CD14-positive monocyte (primary cell): Measurements from ENCODE around the gene GRB7. TPM values are rescaled to one million over a fixed set of nuclear protein-coding genes. Genes with fewer than 3 reads are reported as not detected.

ENCODE experiments used
- DNase-seq, 3 donors: peaks; one replicate each; pipeline ENCODE4 v3.0.0-alpha.2; 2011 to 2022
- H2AFZ ChIP-seq: 2 replicates; pipeline ENCODE4 v1.6.0; 2012; ENCODE audit warnings: mild to moderate bottlenecking, low read depth, low read length, inconsistent platforms; ENCODE audit not compliant: insufficient read depth, poor library complexity, severe bottlenecking
- H3K27ac ChIP-seq, 2 donors: 1 replicate in 1 of 2; 2 replicates in 1 of 2; pipeline ENCODE4 v1.5.1; 2012 to 2013; ENCODE audit warnings: low read length in 2 of 2, control low read depth in 1 of 2, inconsistent platforms in 1 of 2, low read depth in 1 of 2, mild to moderate bottlenecking in 1 of 2
- H3K27me3 ChIP-seq, 2 donors: one replicate each; pipeline versions ENCODE4 v1.6.0 to v1.6.1; 2011 to 2013; ENCODE audit warnings: low read length in 2 of 2; ENCODE audit not compliant: control insufficient read depth in 2 of 2, insufficient read depth in 2 of 2
- H3K36me3 ChIP-seq, 2 donors: replicated peaks in 1 of 2; 1 replicate in 1 of 2; 2 replicates in 1 of 2; pipeline versions ENCODE4 v1.5.1 to v1.6.1; 2012 to 2013; ENCODE audit warnings: low read length in 2 of 2, control low read depth in 1 of 2, inconsistent platforms in 1 of 2, mild to moderate bottlenecking in 1 of 2; ENCODE audit not compliant: insufficient read depth in 2 of 2, control insufficient read depth in 1 of 2
- H3K4me1 ChIP-seq, 2 donors: 1 replicate in 1 of 2; 2 replicates in 1 of 2; pipeline versions ENCODE4 v1.5.1 to v1.6.1; 2012 to 2013; ENCODE audit warnings: low read length in 2 of 2, control low read depth in 1 of 2, inconsistent platforms in 1 of 2, mild to moderate bottlenecking in 1 of 2, moderate library complexity in 1 of 2; ENCODE audit not compliant: insufficient read depth in 2 of 2, control insufficient read depth in 1 of 2
- H3K4me2 ChIP-seq: replicated peaks from 2 replicates; pipeline ENCODE3; 2012; ENCODE audit warnings: low read length, moderate library complexity, mild to moderate bottlenecking; ENCODE audit not compliant: poor library complexity, severe bottlenecking; ENCODE audit errors: extremely low read depth
- H3K4me3 ChIP-seq, 3 experiments: fragments of 200-600 bp in 1 of 3; sonication (generic) in 1 of 3; replicated peaks in 1 of 3; 1 replicate in 2 of 3; 2 replicates in 1 of 3; pipeline ENCODE4 v1.5.1; 2011 to 2013; ENCODE audit warnings: low read length in 3 of 3, mild to moderate bottlenecking in 3 of 3, control low read depth in 2 of 3, low read depth in 2 of 3, inconsistent platforms in 1 of 3, moderate library complexity in 1 of 3
- H3K79me2 ChIP-seq: 2 replicates; pipeline ENCODE4 v1.6.0; 2012; ENCODE audit warnings: mild to moderate bottlenecking, control low read depth, inconsistent platforms, low read length, moderate library complexity; ENCODE audit not compliant: insufficient read depth
- H3K9ac ChIP-seq: 2 replicates; pipeline ENCODE4 v1.6.0; 2017; ENCODE audit warnings: low read length, mild to moderate bottlenecking; ENCODE audit not compliant: insufficient read depth, poor library complexity, severe bottlenecking
- H3K9me3 ChIP-seq, 2 donors: replicated peaks in 1 of 2; 1 replicate in 1 of 2; 2 replicates in 1 of 2; pipeline versions ENCODE4 v1.5.1 to v1.6.1; 2012 to 2013; ENCODE audit warnings: low read length in 2 of 2, control low read depth in 1 of 2; ENCODE audit not compliant: control insufficient read depth in 1 of 2, insufficient read depth in 1 of 2
- H4K20me1 ChIP-seq: 2 replicates; pipeline ENCODE4 v1.6.0; 2012; ENCODE audit warnings: mild to moderate bottlenecking, low read length, control low read depth, moderate library complexity; ENCODE audit not compliant: insufficient read depth
- H3K27ac Mint-ChIP-seq, 7 donors: one replicate each; pipeline ENCODE4 v1.8.0; 2020; ENCODE audit warnings: mild to moderate bottlenecking in 7 of 7, mixed read lengths in 7 of 7, moderate library complexity in 6 of 7, inconsistent platforms in 2 of 7
- H3K27me3 Mint-ChIP-seq, 3 donors: one replicate each; pipeline ENCODE4 v1.8.0; 2021 to 2022; ENCODE audit warnings: low read depth in 3 of 3, mild to moderate bottlenecking in 3 of 3, mixed read lengths in 3 of 3, moderate library complexity in 3 of 3, inconsistent platforms in 1 of 3
- H3K36me3 Mint-ChIP-seq, 2 donors: one replicate each; pipeline ENCODE4 v1.8.0; 2020; ENCODE audit warnings: mixed read lengths in 2 of 2, inconsistent platforms in 1 of 2, mild to moderate bottlenecking in 1 of 2
- H3K4me1 Mint-ChIP-seq: one replicate; pipeline ENCODE4 v1.8.0; 2020; ENCODE audit warnings: mild to moderate bottlenecking, mixed read lengths
- H3K4me3 Mint-ChIP-seq, 2 donors: one replicate each; pipeline ENCODE4 v1.8.0; 2020; ENCODE audit warnings: mild to moderate bottlenecking in 2 of 2, mixed read lengths in 2 of 2, moderate library complexity in 1 of 2
- H3K9me3 Mint-ChIP-seq, 7 donors: one replicate each; pipeline ENCODE4 v1.8.0; 2020 to 2022; ENCODE audit warnings: mixed read lengths in 7 of 7, mild to moderate bottlenecking in 6 of 7, moderate library complexity in 6 of 7, inconsistent platforms in 2 of 7
- WGBS: methylation state at CpG from one replicate; pipeline ENCODE4 v1.1.5; 2013; ENCODE audit warnings: missing lambda C conversion rate; ENCODE audit not compliant: insufficient coverage; 5-methylcytosine and 5-hydroxymethylcytosine counted together
- intact Hi-C, 2 donors: fragments of 100-400 bp; cut with micrococcal nuclease; formaldehyde crosslinking; loops; one replicate each; pipeline versions ENCODE4 v1.15.0 to v1.15.1; 2023
- polyA plus RNA-seq, 3 donors: library from polyadenylated mRNA; depleted of rRNA in 1 of 3; unstranded in 2 of 3; stranded (reverse) in 1 of 3; fragments of 300-500 nt in 2 of 3; fragments of >200 nt in 1 of 3; fragmentation: Illumina TruSeq in 2 of 3; gene quantifications; 1 replicate in 2 of 3; 2 replicates in 1 of 3; pipeline ENCODE4 v1.2.3, GENCODE V29; 2012 to 2021
- TF ChIP-seq, protein P1 (sequence below): fragments of 200-600 bp; IDR thresholded peaks from one replicate; pipeline ENCODE4 v1.8.0; 2022; ENCODE audit warnings: antibody characterized with exemption, mild to moderate bottlenecking

Gene GRB7
- polyA plus RNA-seq, 3 donors: not detected

DNA sequence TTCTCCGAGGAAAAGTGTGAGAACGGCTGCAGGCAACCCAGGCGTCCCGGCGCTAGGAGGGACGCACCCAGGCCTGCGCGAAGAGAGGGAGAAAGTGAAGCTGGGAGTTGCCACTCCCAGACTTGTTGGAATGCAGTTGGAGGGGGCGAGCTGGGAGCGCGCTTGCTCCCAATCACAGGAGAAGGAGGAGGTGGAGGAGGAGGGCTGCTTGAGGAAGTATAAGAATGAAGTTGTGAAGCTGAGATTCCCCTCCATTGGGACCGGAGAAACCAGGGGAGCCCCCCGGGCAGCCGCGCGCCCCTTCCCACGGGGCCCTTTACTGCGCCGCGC is 38.0 kb upstream of the GRB7 start, which contains the start of gene ERBB2:
Gene ERBB2 (plus strand): TSS at position 247 of the 330 bp plus-strand sequence. CDS start 175 bp downstream, outside the sequence.
- no peaks in the 10 kb centered on the region for H3K79me2 ChIP-seq
- 17% methylated on average over 20 of the region's 20 CpGs for WGBS

DNA sequence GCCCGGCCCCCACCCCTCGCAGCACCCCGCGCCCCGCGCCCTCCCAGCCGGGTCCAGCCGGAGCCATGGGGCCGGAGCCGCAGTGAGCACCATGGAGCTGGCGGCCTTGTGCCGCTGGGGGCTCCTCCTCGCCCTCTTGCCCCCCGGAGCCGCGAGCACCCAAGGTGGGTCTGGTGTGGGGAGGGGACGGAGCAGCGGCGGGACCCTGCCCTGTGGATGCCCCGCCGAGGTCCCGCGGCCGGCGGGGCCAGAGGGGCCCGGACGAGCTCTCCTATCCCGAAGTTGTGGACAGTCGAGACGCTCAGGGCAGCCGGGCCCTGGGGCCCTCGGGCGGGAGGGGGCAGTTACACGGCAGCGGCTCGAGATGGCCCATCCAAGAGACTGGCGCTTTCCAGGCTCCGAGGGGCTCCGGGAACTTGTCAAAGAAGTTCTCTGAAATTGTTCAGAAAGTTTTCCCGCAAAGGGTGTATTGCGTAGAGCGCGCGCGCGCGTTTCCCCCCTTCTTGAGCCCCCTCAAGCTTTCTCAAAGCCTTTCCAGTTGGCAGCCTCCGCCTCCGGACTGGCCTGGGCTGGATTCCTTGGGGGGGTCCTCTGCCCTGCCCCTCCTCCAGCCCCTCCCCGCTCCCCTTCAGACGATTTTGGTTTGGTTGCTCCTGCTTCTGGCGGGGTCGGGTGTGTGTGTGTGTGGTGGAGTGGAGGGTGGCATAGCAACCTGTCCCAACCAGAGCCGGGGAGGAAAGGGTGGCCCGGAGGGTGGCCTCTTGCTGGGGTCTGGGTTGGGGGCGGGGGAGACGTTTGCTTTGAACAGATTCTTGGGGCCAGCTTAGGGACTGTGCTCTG is 37.4 kb upstream of the GRB7 start:
- Histone ChIP-seq H3K9ac (no peak overlapping the region), H3K27me3 (peaks cover 29 to 47% of the 10 kb centered on the region in 2 donors), H3K79me2 (no peaks in the 10 kb centered on the region), H2AFZ (no peak overlapping the region), H3K36me3 (no peaks in the 10 kb centered on the region), H3K27ac (no peak overlapping the region), H4K20me1 (no peaks in the 10 kb centered on the region), H3K4me3 (no peak overlapping the region), H3K4me1 (no peaks in the 10 kb centered on the region), H3K9me3 (peaks cover 0 to 19% of the 10 kb centered on the region in 2 donors), H3K4me2 (no peak overlapping the region)
- Mint-ChIP-seq H3K27me3 (peaks cover 43 to 58% (median 50%) of the 10 kb centered on the region in 3 donors), H3K27ac (no peak overlapping the region), H3K9me3 (peaks cover 0 to 12% (median 5%) of the 10 kb centered on the region in 7 donors), H3K36me3 (peaks cover 3 to 7% of the 10 kb centered on the region in 2 donors), H3K4me3 (peak overlapping the region in 1 of 2 donors; percentile 63), H3K4me1 (peaks cover 4% of the 10 kb centered on the region)
- 2% methylated on average over 54 of the region's 57 CpGs for whole genome bisulfite sequencing
- intact Hi-C loops: no loop called here
- DNase-seq: no peak
- TF ChIP-seq, protein P1, sequence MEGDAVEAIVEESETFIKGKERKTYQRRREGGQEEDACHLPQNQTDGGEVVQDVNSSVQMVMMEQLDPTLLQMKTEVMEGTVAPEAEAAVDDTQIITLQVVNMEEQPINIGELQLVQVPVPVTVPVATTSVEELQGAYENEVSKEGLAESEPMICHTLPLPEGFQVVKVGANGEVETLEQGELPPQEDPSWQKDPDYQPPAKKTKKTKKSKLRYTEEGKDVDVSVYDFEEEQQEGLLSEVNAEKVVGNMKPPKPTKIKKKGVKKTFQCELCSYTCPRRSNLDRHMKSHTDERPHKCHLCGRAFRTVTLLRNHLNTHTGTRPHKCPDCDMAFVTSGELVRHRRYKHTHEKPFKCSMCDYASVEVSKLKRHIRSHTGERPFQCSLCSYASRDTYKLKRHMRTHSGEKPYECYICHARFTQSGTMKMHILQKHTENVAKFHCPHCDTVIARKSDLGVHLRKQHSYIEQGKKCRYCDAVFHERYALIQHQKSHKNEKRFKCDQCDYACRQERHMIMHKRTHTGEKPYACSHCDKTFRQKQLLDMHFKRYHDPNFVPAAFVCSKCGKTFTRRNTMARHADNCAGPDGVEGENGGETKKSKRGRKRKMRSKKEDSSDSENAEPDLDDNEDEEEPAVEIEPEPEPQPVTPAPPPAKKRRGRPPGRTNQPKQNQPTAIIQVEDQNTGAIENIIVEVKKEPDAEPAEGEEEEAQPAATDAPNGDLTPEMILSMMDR: no peak

More for the DNA sequence above, 38.0 kb upstream of the GRB7 start, which contains the start of gene ERBB2:
- Mint-ChIP-seq H3K4me1 (peaks cover 4% of the 10 kb centered on the region), H3K27me3 (peaks cover 43 to 58% (median 48%) of the 10 kb centered on the region in 3 donors), H3K36me3 (peaks cover 3 to 7% of the 10 kb centered on the region in 2 donors), H3K9me3 (peaks cover 0 to 12% (median 5%) of the 10 kb centered on the region in 7 donors), H3K4me3 (peak within 1 kb of the TSS in 1 of 2 donors; percentile 84), H3K27ac (no peak within 1 kb of the TSS)
- Histone ChIP-seq H3K36me3 (no peaks in the 10 kb centered on the region), H4K20me1 (no peaks in the 10 kb centered on the region), H3K4me3 (no peak within 1 kb of the TSS), H3K4me1 (no peaks in the 10 kb centered on the region), H3K9ac (no peak within 1 kb of the TSS), H2AFZ (no peak within 1 kb of the TSS), H3K4me2 (no peak within 1 kb of the TSS), H3K27me3 (peaks cover 29 to 47% of the 10 kb centered on the region in 2 donors), H3K9me3 (peaks cover 0 to 19% of the 10 kb centered on the region in 2 donors), H3K27ac (no peak within 1 kb of the TSS)
- intact Hi-C loops: no loop called here
- TF ChIP-seq, protein P1: no peak
- DNase-seq: no peak
